Stimulated activated CD8-positive, alpha-beta memory T cell treated with anti-CD3 and anti-CD28 coated beads, Interleukin-12 subunit alpha, Interleukin-12 subunit beta, amount 100 ng/mL, for 24 hours (primary cell): ENCODE results near the gene RARB.

Experiments
- DNase-seq: peaks from one replicate; pipeline ENCODE4 v3.0.0-alpha.2; 2020; ENCODE audit errors: extremely low read depth

RARB gene

GRCh38 chr3:25427942-25428788 lies at the start of gene RARB:
Gene RARB, plus strand, starts transcription at chr3:25428263. Its CDS starts 469 bp downstream, at chr3:25428732.
- no peak for DNase-seq

- DNase-seq, result no peak
These were observed 49.2 kb upstream of the RARB start for GRCh38 chr3:25378786-25379311.

- no peak for DNase-seq
These were observed 47.8 kb upstream of the RARB start for GRCh38 chr3:25380222-25380739.

DNA sequence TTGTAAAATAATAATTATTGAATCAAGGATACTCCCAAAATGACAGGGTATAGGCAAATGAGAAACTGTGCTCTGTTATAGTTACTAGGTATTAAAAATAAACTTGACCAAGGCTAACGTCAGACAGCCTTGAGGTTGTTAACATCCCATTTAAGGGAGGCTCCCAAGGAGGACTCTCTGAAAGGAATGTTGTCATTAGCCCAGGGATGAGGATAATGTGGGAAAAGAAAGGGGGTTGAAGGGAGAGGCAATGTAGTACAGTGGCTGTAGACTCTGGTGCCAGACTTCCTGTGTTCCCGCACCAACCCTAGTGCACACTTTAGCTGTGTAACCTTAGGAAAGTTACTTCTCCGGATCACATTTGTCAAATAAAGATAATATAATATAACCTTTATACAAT lies 47.0 kb upstream of the RARB start:
- DNase-seq, result no peak

- DNase-seq, result no peak
These were observed 43.6 kb upstream of the RARB start for GRCh38 chr3:25384471-25384870.

DNA sequence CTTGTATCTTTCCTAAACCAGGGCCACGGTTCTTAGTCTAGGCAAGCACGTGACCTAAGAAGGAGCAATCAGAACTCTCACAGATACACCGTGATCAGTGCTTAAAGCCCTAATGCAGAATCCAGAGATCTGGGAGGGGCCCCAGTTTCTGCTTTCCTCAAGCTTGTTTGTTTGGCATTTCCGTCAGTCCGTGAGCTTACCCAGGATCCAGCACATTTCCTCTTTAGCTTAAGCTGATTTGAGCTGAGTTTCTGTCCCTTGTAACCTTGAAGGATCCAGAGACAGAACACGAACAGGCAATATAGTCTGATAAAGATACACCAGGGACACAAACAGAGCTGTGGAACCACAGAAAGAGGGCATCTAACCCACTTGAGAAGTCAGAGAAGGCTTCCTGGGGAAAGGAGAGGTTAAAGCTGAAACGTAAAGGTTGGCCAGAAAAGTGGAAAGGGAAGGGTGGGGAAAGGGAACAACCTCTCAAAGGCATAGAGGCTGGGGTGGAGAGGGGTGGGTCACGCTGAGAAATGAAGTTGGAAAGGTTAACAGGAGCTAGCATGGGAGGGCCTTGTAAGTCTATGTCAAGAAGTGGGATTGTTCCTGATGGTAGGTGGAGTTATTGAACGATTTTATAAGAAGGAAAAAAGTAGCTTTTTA lies 42.1 kb upstream of the RARB start:
- no peak for DNase-seq

DNA sequence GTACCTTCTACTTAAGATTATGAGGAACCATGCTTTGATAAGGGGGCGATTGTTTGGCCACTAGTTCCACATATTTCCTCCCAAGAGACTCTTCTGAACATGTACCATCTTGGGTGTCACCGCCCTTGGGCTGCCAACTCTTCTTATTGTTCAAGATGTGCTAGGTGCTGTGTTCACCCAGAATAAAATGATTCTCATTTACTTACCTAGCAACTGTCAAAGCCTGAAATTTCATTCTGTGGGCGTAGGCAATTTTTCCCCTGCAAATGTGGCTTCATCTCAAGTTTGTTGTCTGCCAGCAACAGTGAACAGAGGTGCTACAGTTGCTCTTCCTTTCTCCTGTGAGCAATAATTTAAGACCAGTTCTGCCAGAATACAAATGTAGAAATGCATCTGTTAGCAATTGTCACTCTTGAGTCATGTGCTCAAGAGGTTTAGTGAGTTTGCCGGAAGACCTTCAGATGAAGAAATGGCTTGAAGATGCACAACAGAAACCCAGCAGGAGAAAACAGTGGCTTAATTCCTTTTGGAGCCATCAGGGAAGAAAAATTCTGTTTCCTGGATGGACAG lies 41.3 kb upstream of the RARB start:
- DNase-seq, result no peak

- no peak for DNase-seq
These were observed 37.5 kb upstream of the RARB start for GRCh38 chr3:25390605-25391004.

- DNase-seq, result no peak
These were observed 31.8 kb upstream of the RARB start for GRCh38 chr3:25396251-25396650.

- no peak for DNase-seq
These were observed 31.4 kb upstream of the RARB start for GRCh38 chr3:25396686-25397085.

- no peak for DNase-seq
These were observed 30.9 kb upstream of the RARB start for GRCh38 chr3:25397150-25397549.

DNA sequence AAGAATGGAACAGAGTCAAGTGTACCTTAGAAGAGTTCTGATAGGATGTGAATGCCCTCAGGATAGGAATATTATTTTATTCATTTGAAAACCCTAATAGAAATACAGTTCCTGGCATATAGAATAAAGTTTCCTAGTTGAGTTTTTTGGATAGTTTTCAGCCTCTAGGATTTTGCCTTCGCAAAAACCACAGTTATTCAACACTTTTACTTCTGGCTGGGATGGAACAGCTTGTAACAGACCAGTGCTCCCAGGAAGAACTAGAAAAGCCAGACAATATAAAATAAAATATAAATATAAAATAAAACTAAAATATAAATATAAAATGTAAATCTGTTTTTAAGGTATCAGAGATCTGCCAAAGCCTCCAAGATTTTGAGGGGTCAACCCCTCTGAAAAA lies 27.5 kb upstream of the RARB start:
- no peak for DNase-seq

DNA sequence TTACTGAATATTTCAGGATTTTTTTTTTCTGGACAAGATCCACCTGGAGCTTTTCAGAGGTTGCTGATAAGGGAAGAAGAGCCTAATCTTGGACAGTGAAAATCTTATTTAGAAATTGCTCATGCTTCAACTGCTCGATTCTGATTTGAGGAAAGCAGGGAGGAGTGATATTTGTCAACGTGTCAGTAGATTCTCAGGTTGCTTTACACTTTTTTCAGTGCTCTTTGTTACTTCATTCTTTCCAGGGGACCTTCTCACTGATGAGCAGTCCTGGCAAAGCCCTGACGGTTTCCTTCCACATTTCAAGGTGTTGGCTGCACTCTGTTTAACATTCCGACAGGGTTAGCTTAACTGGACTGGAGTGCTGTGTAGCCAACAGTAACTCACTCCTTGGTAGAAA lies 24.1 kb upstream of the RARB start:
- DNase-seq, result no peak

DNA sequence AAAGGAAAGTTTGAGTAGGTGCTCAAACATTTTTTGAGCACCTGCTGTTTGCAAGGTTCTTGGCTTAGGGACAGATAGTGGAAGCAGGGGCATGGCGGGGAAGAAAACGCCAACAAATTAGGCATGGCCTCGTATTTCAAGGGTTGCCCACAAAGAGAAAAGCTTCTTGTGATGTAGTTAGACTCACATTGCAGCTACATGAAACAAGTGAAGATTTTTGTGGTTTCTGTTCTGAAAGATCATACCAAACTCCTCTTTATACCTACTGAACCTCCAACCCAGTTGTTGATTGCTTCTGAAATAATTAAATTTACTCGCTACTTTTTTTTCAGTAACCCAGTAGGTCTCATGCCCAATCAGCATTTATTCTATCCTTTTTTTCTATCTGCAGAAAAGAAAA lies 23.5 kb upstream of the RARB start:
- no peak for DNase-seq

DNA sequence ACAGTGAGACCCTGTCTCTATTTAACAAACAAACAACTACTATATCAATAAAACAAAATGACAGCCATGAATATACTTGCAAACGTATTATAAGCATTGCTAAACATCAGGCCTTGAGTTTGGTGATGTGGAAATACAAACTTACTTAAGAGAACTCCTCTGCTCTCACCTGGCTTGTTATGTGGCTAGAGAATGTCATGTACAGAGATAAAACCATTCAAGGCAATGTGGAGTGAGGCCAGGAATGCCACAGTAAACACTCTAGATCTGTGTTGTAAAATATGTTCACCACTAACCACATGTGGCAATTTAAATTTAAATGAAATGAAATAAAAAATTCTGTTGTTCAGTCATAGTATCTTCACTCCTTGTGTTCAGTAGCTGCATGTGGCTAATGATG lies 22.7 kb upstream of the RARB start:
- no peak for DNase-seq

DNA sequence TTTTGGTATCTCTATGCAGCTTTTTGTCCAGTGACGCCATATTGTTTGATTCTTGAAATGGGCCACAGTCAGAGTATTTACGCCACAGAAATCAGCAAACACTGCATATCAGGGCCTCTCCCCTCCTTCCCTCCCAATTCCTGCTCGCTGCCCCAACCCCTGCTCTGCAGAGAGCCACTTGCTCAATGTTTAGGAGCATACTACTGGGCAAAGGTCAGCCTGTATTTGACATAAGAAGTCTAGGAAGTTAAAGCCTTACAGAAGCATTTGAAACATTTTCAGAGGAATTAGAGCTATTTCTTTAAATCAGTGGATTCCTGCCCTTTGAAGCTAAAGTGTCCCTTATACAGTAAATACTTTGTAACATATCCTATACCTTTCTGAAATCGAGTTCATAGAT lies 17.4 kb upstream of the RARB start:
- no peak for DNase-seq

DNA sequence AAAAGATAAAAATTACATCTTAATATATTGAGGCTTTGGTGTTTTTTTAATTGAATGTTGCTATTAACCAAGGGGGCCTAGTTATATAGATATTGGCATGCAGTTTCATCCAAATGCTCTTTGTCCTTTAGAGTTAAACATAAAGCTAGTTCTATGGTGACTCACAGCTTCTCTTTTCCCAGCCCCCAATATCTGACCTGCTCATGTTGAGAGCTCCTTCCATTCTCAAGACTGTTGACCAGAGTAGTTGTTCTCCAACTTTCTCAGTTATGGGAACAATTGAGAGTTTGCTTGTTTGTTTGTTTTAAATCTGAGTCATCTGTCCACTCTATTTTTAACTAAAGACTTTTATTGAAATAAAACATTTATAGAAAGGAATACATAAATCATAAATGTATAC lies 15.8 kb upstream of the RARB start:
- DNase-seq, result no peak

DNA sequence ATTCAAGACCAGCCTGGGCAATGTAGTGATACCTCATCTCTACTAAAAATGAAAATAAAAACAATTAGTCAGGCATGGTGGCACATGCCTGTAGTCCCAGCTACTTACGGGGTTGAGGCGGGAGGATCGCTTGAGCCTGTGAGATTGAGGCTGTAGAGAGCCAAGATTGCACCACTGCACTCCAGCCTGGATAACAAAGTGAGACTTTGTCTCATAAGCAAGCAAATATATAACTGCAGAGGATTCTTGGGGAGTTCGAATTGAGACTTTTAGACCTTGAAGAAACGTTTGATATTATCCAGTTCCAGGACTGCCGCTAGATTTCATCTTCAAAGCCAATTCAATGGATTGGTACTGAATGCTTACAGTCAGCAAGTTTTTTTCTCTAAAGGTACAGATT lies 11.9 kb upstream of the RARB start:
- no peak for DNase-seq

- no peak for DNase-seq
These were observed 9.5 kb upstream of the RARB start for GRCh38 chr3:25418596-25418995.

DNA sequence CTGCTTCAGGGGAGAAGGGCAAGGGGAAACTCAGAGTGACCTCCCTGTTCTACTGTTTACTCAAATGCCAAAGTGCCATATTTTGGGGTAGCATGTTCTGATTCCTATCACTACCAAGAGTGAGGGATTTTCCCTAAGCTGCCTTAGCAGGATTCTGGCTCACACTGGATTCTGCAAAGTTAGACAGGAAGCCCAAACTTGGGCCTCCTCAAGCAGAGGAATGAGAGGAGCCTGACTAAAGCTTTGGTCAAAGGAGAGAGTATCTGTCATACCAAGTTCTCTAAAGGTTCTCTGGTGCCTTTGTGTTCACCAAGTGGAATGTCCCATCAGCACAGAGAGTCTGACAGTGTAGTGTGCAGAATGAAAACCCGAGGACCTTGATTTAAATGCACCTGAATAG lies 8.8 kb upstream of the RARB start:
- no peak for DNase-seq

DNA sequence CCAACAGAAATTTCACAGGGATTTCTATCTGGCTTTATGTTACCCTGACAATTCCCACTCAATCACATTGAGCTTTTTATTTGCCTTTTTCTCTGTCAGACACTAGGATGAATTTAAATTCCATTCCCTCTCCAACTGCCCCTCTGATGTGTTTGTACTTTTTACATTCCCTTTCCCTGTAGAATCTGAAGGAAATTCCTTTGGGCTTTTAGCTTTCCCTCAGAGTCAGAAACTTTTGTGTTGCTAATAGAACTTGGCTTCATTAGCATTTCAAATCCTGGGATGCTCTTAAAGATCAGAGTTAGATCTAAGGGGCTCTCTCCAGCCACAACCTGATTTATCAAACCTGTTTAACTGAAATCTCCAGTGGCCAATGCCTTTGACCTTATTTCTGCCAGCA lies 7.9 kb upstream of the RARB start:
- no peak for DNase-seq

DNA sequence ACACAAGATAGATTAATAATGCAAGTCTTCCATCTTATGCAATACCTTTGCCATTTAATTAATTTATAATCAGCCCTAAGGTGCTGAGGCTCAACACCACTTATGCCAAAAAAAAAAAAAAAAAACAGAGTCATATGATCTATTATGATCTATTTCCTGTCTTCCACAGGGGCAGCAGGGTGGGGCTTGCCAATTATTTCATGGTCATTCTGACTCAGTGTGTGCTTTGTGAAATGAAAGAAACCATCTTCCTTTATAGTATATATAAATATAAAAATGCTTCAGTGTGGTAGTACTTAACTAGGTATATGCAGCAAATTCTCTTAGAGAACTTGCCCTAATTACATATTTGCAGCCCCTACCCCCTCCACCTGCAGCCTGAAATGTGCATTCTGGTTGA lies 7.2 kb upstream of the RARB start:
- no peak for DNase-seq

- DNase-seq, result no peak
These were observed 6.3 kb upstream of the RARB start for GRCh38 chr3:25421747-25422146.
